Measurements from ENCODE around the gene FBXO44.

FBXO44 gene

GRCh38 chr1:11693024-11693590 is 38.4 kb downstream of the FBXO44 start:
- no peak for DNase-seq
- Histone ChIP-seq H3K56ac (ENCODE audit: low read length) (peak overlapping the region; percentile 96), H3K4me3 (ENCODE audit: low read length) (no peak overlapping the region), H2BK5ac (ENCODE audit: low read length) (no peak overlapping the region), H4K5ac (ENCODE audit: low read length) (no peak overlapping the region), H3K4me2 (ENCODE audit: low read length) (no peak overlapping the region), H3K79me2 (ENCODE audit: control insufficient read depth, insufficient read depth, low read length) (peaks cover 8% of the 10 kb centered on the region), H3K79me1 (ENCODE audit: low read length) (no peaks in the 10 kb centered on the region), H2AK5ac (ENCODE audit: low read length) (no peak overlapping the region), H3K27me3 (ENCODE audit: insufficient read depth, low read length, poor library complexity) (no peaks in the 10 kb centered on the region), H3K4me1 (ENCODE audit: control insufficient read depth, low read depth, low read length) (peaks cover 3% of the 10 kb centered on the region), H2BK15ac (replicated peaks; ENCODE audit: low read depth) (no peak overlapping the region), H3K4ac (ENCODE audit: low read depth, low read length) (no peak overlapping the region), H4K8ac (ENCODE audit: low read depth, low read length) (no peak overlapping the region), H3K18ac (ENCODE audit: low read length) (no peak overlapping the region), H3K36me3 (ENCODE audit: control insufficient read depth, insufficient read depth, low read length) (no peaks in the 10 kb centered on the region), H3K23ac (ENCODE audit: low read length) (no peak overlapping the region), H3K27ac (ENCODE audit: low read depth, low read length) (no peak overlapping the region), H3K9ac (ENCODE audit: low read length) (no peak overlapping the region), H2BK120ac (ENCODE audit: low read depth, low read length) (no peak overlapping the region)
- no CpG with 5 or more reads among the region's 6 CpGs for WGBS (ENCODE audit: extremely low coverage, insufficient coverage, low lambda C conversion rate)

DNA sequence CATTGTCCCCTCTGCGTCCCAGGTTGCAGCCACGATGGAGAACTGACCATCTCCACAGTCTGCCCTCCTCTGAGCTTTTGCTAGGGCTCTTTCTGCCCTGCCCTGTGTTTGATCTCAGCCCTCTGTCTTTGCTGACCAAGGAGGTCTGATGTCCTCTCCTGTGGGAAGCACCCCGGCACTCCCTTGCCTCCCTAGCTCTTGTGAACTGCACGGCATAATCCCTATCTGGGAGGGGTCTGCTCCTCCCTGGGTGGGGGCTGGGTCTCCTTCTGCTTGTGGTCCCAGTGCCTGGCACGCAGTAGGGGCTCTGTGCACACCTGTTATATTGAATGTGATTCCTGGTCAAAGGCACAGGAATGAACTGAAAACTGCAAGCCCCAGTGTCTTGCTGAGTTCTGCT is 39.2 kb downstream of the FBXO44 start:
- Histone ChIP-seq H3K9ac (ENCODE audit: low read length) (no peak overlapping the region), H3K27ac (ENCODE audit: low read depth, low read length) (no peak overlapping the region), H3K4ac (ENCODE audit: low read depth, low read length) (no peak overlapping the region), H3K4me2 (ENCODE audit: low read length) (no peak overlapping the region), H3K79me2 (ENCODE audit: control insufficient read depth, insufficient read depth, low read length) (peaks cover 3% of the 10 kb centered on the region), H3K36me3 (ENCODE audit: control insufficient read depth, insufficient read depth, low read length) (no peaks in the 10 kb centered on the region), H2BK15ac (replicated peaks; ENCODE audit: low read depth) (no peak overlapping the region), H2BK5ac (ENCODE audit: low read length) (no peak overlapping the region), H3K27me3 (ENCODE audit: insufficient read depth, low read length, poor library complexity) (no peaks in the 10 kb centered on the region), H2AK5ac (ENCODE audit: low read length) (no peak overlapping the region), H3K18ac (ENCODE audit: low read length) (no peak overlapping the region), H4K8ac (ENCODE audit: low read depth, low read length) (no peak overlapping the region), H3K4me1 (ENCODE audit: control insufficient read depth, low read depth, low read length) (peaks cover 3% of the 10 kb centered on the region), H3K4me3 (ENCODE audit: low read length) (no peak overlapping the region), H3K23ac (ENCODE audit: low read length) (no peak overlapping the region), H3K79me1 (ENCODE audit: low read length) (no peaks in the 10 kb centered on the region), H4K5ac (ENCODE audit: low read length) (no peak overlapping the region), H3K56ac (ENCODE audit: low read length) (peak overlapping the region; percentile 74), H2BK120ac (ENCODE audit: low read depth, low read length) (no peak overlapping the region)
- no CpG with 5 or more reads among the region's 5 CpGs for WGBS (ENCODE audit: extremely low coverage, insufficient coverage, low lambda C conversion rate)
- DNase-seq = no peak

GRCh38 chr1:11695861-11696260 is 41.2 kb downstream of the FBXO44 start:
- Histone ChIP-seq H2BK5ac (ENCODE audit: low read length) (no peak overlapping the region), H3K4me1 (ENCODE audit: control insufficient read depth, low read depth, low read length) (peaks cover 2% of the 10 kb centered on the region)
- no CpG with 5 or more reads among the region's 6 CpGs for WGBS (ENCODE audit: extremely low coverage, insufficient coverage, low lambda C conversion rate)

GRCh38 chr1:11697188-11697892 is 42.7 kb downstream of the FBXO44 start:
- no peak overlapping the region for H3K4ac ChIP-seq (ENCODE audit: low read depth, low read length)
- H4K8ac ChIP-seq (ENCODE audit: low read depth, low read length) = no peak overlapping the region
- no peak overlapping the region for H3K4me3 ChIP-seq (ENCODE audit: low read length)
- H3K23ac ChIP-seq (ENCODE audit: low read length) = no peak overlapping the region
- no peak for DNase-seq
- H2BK15ac ChIP-seq (replicated peaks; ENCODE audit: low read depth) = no peak overlapping the region
- H3K4me1 ChIP-seq (ENCODE audit: control insufficient read depth, low read depth, low read length) = peaks cover 3% of the 10 kb centered on the region
- H2BK120ac ChIP-seq (ENCODE audit: low read depth, low read length) = no peak overlapping the region
- WGBS (ENCODE audit: extremely low coverage, insufficient coverage, low lambda C conversion rate) = no CpG with 5 or more reads among the region's 8 CpGs
- no peak overlapping the region for H3K27ac ChIP-seq (ENCODE audit: low read depth, low read length)
- no peak overlapping the region for H2AK5ac ChIP-seq (ENCODE audit: low read length)
- peaks cover 4% of the 10 kb centered on the region for H3K79me1 ChIP-seq (ENCODE audit: low read length)
- no peak overlapping the region for H3K56ac ChIP-seq (ENCODE audit: low read length)
- no peaks in the 10 kb centered on the region for H3K79me2 ChIP-seq (ENCODE audit: control insufficient read depth, insufficient read depth, low read length)
- H4K5ac ChIP-seq (ENCODE audit: low read length) = no peak overlapping the region
- no peaks in the 10 kb centered on the region for H3K27me3 ChIP-seq (ENCODE audit: insufficient read depth, low read length, poor library complexity)
- H2BK5ac ChIP-seq (ENCODE audit: low read length) = no peak overlapping the region
- no peak overlapping the region for H3K4me2 ChIP-seq (ENCODE audit: low read length)
- H3K36me3 ChIP-seq (ENCODE audit: control insufficient read depth, insufficient read depth, low read length) = no peaks in the 10 kb centered on the region
- no peak overlapping the region for H3K18ac ChIP-seq (ENCODE audit: low read length)
- no peak overlapping the region for H3K9ac ChIP-seq (ENCODE audit: low read length)

More at GRCh38 chr1:11695861-11696260, 41.2 kb downstream of the FBXO44 start:
- no peaks in the 10 kb centered on the region for H3K36me3 ChIP-seq (ENCODE audit: control insufficient read depth, insufficient read depth, low read length)
- no peak overlapping the region for H2BK120ac ChIP-seq (ENCODE audit: low read depth, low read length)
- H2AK5ac ChIP-seq (ENCODE audit: low read length) = no peak overlapping the region
- no peak overlapping the region for H4K8ac ChIP-seq (ENCODE audit: low read depth, low read length)
- H3K27ac ChIP-seq (ENCODE audit: low read depth, low read length) = no peak overlapping the region
- no peak overlapping the region for H2BK15ac ChIP-seq (replicated peaks; ENCODE audit: low read depth)
- no peak overlapping the region for H3K4me2 ChIP-seq (ENCODE audit: low read length)
- H3K4me3 ChIP-seq (ENCODE audit: low read length) = no peak overlapping the region
- no peak for DNase-seq
- no peak overlapping the region for H3K9ac ChIP-seq (ENCODE audit: low read length)
- no peak overlapping the region for H3K4ac ChIP-seq (ENCODE audit: low read depth, low read length)
- H3K79me2 ChIP-seq (ENCODE audit: control insufficient read depth, insufficient read depth, low read length) = no peaks in the 10 kb centered on the region
- H3K79me1 ChIP-seq (ENCODE audit: low read length) = no peaks in the 10 kb centered on the region
- no peaks in the 10 kb centered on the region for H3K27me3 ChIP-seq (ENCODE audit: insufficient read depth, low read length, poor library complexity)
- no peak overlapping the region for H3K23ac ChIP-seq (ENCODE audit: low read length)
- no peak overlapping the region for H3K18ac ChIP-seq (ENCODE audit: low read length)
- H4K5ac ChIP-seq (ENCODE audit: low read length) = no peak overlapping the region
- H3K56ac ChIP-seq (ENCODE audit: low read length) = no peak overlapping the region

- WGBS (ENCODE audit: extremely low coverage, insufficient coverage, low lambda C conversion rate) = no CpG with 5 or more reads among the region's 5 CpGs
- Histone ChIP-seq H3K9ac (ENCODE audit: low read length) (no peak overlapping the region), H4K8ac (ENCODE audit: low read depth, low read length) (no peak overlapping the region), H3K4ac (ENCODE audit: low read depth, low read length) (no peak overlapping the region), H2BK5ac (ENCODE audit: low read length) (no peak overlapping the region), H3K4me1 (ENCODE audit: control insufficient read depth, low read depth, low read length) (peaks cover 3% of the 10 kb centered on the region), H3K27me3 (ENCODE audit: insufficient read depth, low read length, poor library complexity) (no peaks in the 10 kb centered on the region), H3K23ac (ENCODE audit: low read length) (no peak overlapping the region), H4K5ac (ENCODE audit: low read length) (no peak overlapping the region), H3K79me1 (ENCODE audit: low read length) (peaks cover 5% of the 10 kb centered on the region), H3K79me2 (ENCODE audit: control insufficient read depth, insufficient read depth, low read length) (no peaks in the 10 kb centered on the region), H3K27ac (ENCODE audit: low read depth, low read length) (no peak overlapping the region), H2AK5ac (ENCODE audit: low read length) (no peak overlapping the region), H3K4me2 (ENCODE audit: low read length) (no peak overlapping the region), H3K56ac (ENCODE audit: low read length) (no peak overlapping the region), H3K18ac (ENCODE audit: low read length) (no peak overlapping the region), H3K36me3 (ENCODE audit: control insufficient read depth, insufficient read depth, low read length) (no peaks in the 10 kb centered on the region), H2BK15ac (replicated peaks; ENCODE audit: low read depth) (no peak overlapping the region), H2BK120ac (ENCODE audit: low read depth, low read length) (no peak overlapping the region), H3K4me3 (ENCODE audit: low read length) (no peak overlapping the region)
- no peak for DNase-seq
These were observed 43.2 kb downstream of the FBXO44 start for GRCh38 chr1:11697893-11698210.

Measured in mesendoderm (in vitro differentiated cells).